Stimulated activated CD8-positive, alpha-beta memory T cell treated with anti-CD3 and anti-CD28 coated beads, Interleukin-15, amount 100 ng/mL, for 24 hours (primary cell): ENCODE data around the gene GPC5.

ENCODE experiments used
- DNase-seq: peaks from one replicate; pipeline ENCODE4 v3.0.0-alpha.2; 2020; ENCODE audit warnings: low read depth

The GPC5 gene

DNA sequence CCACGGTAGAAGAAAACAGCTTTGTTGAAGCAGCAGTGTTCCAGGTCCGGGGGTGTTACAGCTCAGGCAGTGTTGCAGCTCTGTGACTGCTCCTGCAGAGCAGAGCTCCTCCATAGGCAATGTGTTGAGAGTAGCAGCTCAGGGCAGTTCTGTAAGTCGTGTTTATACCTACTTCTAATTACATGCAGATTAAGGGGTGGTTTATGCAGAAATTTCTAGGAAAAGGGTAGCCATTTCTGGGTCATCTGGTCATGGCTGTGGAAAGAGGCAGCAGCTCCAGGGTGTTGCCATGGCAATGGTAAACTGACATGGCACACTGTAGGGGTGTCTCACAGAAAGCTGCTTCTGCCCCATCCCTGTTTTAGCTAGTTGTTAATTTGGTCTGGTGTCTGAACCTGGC, 316.4 kb downstream of the GPC5 start:
- no peak for DNase-seq

DNA sequence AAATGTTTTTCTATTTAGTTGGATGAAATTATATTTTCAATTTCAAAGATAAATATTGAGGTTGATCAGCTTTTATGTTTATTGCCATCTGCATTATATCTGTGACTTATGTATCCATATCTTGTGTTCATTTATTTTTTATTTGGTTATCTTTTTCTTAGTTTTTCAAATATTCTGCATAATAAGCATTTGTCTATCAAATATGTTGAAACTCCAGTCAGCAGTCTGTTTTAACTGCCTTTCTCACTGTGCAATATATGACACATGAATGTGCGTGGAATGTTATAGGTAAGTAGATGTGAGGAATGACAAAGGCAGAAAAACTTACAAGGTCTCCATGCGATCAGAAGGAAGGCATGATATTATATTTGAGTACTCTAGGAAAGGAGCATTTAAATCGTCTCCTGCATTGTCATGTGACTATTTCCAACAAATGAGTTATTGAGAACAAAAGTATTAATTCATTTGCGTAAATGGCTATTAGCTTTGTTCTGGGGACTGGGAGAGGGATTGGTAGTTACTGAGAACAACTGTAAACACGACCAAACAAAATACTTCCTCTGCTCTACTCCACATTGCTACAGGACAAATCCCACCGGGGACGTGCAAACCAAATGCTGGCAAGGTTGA, 318.1 kb downstream of the GPC5 start:
- no peak for DNase-seq

DNA sequence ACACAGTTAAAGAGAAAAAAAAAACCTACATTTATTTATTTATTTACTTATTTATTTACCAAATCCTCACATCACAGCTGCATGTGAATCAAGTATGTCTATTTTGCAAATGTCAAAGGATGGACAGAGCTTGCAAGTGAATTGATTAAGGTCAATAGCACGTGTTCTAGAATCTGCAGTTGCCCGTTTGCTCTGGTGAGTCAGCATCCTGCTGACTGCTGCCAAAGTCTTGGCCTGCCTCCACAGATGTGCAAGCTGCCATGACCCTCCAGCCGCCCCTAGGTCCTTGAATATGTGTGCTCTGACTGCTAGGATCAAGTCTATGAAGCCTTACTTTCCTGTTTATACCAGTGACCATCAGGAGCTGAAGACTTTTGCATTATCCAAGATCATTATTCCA, 320.6 kb downstream of the GPC5 start:
- DNase-seq, result no peak

DNA sequence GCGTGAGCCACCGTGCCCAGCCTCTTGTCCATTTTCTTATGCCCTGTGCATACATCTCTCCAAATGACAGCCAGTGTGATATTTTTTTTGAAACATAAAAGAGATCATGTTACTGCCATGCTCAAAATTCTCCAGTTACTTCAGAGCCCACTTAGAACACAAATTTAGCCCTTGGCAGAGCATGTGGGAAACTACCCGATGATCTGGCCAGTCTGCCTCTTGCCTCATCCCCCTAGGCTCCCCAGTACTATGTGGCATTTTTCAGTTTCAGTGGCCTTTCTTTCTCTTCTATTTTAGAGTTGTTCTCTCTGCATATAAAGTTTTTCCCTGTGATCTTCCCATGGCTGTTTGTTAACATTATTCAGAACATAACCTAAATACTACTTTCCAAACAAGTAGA, 323.0 kb downstream of the GPC5 start:
- DNase-seq, result no peak

DNA sequence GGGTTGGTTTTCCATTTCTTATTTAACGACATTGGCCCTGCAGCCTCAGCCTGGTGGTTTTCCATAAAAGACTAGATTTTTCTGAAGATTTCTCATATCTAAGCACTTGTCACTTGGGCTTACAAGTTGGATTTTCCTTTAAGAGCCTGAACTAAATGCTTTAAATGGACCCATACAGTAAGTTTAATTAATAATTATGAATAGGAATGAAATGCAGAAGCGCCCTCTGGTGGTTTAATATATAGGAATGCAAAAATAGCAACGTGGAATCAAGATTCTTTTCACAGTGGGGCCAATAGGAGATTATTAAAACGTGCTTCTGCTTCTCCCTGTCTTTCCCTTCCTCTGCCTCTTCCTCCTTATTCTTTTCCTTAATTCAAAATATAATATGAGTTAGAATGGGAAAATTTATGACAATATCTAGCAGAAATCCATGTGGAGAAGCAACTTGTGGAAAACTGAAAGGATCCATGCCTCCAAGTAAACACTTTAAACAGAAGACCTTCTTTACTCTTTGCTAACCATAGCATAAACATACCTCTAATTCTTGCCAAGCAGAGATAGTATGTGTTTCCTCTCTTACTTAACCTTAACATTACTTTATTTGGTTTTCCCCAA, 324.0 kb downstream of the GPC5 start:
- no peak for DNase-seq

DNA sequence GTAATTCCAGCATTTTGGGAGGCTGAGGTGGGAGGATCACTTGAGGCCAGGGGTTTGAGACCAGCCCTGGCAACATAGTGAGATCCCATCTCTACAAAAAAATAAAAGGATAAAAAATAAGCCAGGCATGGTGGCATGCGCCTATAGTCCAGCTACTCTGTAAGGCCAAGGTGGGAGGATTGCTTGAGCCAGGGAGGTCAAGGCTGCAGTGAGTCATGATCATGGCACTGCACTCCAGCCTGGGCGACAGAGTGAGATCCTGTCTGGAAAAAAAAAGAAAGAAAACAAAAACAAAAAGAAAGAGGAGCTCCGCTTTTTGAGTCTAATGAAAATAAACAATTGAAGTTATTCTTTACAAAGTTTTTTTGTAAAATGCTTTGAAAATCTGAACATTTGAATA, 326.2 kb downstream of the GPC5 start:
- no peak for DNase-seq

DNA sequence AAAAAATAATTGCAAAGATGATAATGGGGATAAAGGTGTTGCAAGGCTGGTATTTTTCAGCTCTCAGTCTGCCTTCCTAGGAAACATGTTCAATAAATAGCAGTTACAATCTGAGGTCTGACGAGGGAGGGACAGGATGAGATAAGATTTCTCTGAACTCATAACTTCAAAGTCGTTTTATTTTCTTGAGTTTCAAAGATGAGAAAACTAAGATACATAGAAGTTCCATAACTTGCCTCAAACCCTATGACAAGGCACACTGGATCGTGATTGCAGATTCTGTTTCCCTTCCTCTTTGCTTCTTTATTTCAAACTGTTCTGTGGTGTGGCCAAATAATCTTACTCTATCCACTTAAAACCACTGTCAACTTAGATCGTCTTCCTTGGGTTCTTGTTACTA, 327.2 kb downstream of the GPC5 start:
- no peak for DNase-seq

DNA sequence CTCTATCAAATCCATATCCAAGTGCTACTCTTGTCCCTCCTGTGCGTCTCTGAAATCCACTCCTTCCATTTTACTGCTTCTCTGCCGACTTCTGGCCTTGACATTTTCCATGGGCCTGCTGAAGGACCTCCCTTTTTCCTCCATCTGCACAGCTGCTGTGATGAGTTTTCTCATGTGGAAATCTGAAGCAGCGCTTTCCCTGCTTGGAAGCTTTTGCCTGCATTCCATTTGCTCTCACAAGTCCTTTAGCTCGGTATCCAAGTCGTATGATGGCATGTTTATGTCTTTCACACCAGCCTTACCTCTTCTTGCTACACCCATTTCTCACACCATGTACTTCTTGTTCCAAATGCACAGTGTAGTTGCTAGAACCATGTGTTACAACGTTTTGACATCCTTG, 328.2 kb downstream of the GPC5 start:
- DNase-seq, result no peak

DNA sequence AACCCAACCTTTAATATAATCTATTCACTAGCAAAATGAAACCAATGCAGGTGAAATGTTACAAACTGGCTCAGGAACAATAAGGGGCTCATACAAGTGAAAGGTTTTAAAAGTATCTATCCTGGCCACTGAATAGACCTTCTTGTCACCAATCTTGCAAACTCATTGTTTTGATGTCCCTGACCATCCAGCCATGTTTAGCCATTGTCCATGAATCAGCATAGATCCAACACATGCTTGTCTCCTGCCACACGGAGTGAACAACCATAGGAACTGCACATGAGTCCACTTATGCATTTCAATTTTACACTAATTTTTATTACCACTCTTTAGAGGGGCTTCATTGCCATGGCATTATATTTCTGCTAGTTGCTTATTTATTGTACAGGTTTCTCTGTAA, 331.4 kb downstream of the GPC5 start:
- no peak for DNase-seq

DNA sequence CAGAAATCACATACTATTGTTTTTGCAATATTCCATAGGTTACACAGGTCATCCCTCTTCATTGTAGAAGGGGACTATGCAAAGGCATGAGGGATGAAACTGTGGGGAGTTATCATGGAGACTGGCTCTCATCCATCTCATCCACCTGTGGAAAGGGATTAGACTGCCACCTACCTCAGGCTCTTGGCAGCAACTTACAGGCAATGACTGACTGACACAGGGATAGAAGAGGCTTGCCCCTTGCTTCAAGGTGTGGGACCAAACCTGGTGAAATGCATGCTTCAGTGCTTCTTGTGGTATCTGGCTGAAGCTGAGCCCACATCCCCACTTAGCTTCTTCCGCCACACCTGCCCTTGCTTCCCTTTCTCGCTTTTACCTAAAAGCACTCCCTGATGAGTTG, 341.3 kb downstream of the GPC5 start:
- DNase-seq, result no peak

DNA sequence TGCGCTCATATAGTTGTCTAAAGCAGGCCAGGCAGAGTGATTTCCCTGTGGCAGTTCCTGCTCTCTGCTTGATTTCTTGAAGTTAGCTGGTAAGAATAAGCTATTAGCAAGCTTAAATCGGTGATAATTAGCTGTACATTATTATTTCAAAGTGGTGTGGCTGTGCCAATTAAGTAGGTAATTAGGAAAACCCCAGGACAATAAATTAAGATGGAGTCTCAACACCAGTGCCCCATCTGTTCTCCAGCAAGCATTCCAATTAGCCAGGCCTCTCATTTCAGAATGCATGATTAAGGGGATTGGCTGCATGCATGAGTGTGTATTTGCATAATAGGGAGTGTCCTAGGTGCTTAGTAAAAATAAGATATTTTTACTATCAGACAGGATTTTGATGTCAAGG, 342.3 kb downstream of the GPC5 start:
- DNase-seq, result no peak

DNA sequence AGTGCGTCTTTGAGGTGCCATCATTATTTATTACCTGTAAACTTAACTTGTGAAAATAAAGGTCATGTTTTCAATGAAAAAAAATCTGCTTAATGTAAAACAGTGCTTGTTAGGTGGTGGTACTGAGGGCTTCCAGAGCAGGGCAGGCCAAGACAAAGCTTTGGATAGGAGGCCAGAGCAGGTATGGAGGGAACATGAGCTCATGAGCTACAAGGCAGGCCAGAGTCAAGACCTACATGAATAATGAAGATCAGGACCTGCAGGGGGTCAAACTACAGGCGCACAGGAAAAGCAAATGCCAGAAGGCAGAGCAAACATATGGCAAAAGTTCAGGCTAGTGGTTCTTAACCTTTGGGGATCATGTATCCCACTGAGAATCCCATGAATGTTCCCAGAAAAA, 343.5 kb downstream of the GPC5 start:
- DNase-seq, result no peak

DNA sequence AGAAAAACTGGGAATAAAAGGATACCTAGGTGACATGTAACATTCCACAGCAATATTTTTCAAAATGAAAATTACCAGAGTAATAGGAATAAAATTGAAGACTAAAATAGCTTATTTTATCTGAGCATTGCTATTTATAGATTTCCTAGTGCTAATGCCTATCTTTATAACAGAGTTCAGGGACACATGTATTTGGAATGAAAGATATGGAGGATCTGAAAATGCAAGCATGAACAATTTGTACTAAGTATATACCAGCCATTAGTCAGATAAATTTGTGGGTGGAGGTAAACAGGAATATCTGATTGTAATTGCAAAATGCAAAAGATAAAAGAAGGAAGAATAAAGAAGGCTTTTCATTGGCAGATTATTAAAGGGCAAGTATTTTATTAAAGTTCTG, 345.9 kb downstream of the GPC5 start:
- DNase-seq, result no peak

DNA sequence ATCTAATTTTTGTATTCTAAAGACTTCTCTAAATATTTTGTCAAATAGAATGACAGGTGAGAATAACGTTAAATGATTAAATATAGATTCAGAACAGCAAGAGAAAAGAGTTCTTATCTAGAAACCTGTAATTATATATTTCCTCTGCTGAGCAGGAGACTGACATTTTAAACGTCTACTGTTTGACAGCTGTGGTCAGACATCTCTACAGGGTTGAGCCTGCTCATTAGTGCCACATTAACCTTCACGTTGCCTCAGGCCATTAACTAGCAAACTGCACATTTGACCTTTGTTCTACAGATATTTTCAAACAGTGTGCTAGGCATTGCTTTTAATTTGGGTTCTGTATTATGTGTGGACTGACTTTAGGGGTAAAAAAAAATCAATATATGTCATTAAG, 347.5 kb downstream of the GPC5 start:
- no peak for DNase-seq

DNA sequence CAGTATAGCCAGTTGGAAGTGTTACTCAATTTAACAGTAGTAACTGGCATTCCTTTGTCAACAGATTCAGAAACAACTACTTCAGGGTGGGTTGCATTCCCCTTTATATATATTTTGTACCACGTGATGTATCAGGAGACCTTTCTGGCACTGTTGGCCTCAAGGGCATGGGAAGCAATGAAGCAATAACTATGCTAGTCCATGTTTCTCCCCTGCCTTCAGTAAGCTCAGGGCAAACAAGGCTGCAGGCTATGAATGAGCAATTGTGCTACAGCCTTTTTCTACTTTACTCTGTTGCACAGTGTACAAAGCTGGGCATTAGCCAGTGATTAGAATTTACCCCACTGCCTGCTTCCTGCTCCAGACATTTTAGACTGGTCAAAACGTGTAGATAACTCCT, 348.8 kb downstream of the GPC5 start:
- no peak for DNase-seq

DNA sequence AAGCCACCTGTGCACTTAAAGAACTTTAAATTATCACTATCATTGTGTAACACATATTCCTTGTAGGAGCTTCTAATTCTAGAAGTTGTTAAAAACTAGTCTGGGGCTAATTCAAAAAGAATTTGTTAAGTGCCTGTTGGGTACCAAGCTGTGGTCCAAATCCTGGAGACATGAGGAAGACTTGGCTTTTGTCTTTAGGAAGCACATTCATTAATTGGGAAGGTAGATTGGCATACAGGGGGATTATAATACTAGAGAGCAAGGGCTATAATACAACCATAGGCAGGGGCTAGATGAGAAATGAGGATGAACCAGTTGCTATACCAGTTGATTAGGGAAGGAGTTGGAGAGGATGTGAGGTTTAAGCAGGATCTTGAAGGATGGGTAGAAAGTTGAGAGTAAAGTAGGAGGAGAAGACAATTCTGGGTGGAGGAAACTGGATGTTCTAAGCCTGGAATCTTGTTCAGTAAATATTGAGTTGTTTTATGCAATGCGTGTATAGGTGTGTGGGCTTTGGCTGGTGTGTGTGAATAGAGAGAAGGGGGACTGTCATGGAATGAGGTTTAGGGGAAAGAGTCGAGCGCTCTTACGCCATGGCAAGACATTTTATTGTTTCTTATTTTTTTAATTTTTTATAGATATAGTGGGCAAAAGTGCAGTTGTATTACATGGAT, 350.1 kb downstream of the GPC5 start:
- no peak for DNase-seq

DNA sequence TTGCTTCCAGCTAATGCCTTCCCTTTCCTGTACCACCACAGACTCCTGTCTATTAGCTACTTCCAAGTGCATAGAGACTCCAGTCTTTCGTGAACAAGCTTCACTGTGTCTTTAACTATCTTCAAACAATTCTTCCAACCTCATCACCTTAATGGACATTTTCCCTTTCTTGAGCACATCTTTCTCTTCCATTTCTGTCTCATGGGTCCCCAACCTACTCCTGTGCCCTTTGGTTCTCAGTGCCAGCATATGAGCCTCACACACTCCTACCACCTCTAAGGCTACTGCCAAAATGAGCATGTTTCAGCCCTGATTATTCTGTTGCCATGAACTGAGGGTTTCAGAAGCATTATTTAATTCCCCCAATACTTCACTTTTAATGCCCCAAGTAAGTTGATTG, 360.3 kb downstream of the GPC5 start:
- no peak for DNase-seq

DNA sequence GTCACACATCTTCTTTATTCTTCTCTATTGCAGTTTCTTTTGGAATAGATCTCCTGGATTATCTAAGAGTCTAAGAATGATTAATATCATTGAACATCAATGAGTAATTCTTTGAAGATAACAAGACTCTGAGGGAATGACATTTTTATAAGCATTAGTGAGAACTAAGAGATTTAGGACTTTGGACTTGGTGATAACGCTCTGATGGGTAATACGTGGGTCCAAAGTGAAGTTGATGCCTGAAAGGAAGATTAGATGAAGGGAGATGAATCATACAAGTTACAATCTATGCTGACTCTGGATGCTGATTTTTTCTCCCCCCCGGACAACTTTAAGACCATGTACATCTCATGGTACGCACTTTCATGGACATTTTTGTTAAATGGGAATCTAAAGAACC, 364.5 kb downstream of the GPC5 start:
- DNase-seq, result no peak

DNA sequence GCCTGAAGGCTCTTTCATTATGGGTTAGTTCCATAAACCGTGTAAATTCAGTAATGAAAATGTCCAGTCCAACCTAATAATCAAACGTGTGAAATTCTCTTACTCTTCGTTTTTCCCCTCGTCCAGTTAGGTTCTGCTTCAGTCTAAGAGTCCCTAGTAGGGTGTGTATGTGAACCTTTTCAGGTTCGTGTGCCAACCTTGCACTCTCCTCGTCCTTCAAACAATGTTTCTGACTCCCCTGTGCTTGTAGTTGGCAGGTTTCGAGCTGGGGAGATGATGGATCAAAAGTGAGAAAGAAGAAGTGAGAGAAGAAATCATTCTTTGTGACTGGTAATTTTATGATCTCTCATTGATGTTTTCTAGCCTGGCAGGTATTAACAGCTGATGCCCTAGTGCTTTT, 366.1 kb downstream of the GPC5 start:
- no peak for DNase-seq

DNA sequence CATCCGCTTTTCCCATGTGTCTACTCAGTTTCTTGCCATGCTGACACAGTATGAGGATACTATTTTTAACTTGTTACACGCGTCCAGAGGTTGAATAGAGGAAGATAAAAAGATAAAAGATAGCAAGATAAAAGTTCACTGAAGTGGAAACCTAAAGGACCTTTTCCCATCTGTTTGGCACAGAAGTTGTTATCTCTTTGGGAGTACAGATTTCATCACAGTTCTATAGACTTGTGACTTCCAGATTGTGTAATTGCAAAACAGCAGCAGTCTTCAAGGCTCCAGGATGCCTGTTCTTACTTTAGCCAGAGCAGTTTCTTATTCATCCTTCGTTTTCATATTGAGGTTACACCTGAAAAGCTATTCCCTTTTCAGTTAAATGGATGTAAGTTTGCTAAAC, 369.2 kb downstream of the GPC5 start:
- DNase-seq, result no peak

DNA sequence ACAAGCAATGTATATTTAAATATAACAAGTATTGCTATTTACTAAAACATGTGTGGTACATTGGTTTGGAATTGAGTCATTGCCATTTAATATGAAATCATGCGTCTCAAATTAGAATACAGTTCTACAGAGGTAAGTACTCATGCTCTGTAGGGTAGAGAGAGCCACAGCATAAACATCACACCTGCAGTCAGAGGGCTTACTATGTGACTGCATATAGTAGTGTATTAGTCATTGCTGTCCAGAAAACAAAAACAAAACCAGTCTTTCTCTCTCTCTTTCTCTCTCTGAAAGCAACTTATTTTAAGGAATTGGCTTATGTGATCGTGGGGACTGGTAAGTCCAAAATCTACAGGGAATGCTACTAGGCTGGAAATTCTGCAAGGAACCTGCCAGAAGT, 370.3 kb downstream of the GPC5 start:
- no peak for DNase-seq

DNA sequence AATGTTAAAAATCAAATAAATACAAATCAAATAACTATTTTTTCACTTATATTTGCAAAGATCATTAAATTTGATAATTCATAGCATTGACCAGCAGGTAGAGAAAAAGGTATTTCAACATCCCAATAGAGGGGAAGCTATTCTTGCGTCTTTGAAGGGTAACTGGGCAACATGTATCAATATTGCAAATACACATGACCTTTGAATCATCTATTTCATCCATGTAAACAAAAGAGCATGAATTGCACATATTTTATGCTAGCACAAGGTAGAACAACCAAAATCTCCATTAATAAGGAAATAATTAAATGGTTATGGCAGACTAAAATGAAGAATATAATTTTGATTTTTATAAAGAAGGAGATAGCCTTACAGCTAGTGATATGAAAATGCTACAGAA, 372.8 kb downstream of the GPC5 start:
- no peak for DNase-seq

DNA sequence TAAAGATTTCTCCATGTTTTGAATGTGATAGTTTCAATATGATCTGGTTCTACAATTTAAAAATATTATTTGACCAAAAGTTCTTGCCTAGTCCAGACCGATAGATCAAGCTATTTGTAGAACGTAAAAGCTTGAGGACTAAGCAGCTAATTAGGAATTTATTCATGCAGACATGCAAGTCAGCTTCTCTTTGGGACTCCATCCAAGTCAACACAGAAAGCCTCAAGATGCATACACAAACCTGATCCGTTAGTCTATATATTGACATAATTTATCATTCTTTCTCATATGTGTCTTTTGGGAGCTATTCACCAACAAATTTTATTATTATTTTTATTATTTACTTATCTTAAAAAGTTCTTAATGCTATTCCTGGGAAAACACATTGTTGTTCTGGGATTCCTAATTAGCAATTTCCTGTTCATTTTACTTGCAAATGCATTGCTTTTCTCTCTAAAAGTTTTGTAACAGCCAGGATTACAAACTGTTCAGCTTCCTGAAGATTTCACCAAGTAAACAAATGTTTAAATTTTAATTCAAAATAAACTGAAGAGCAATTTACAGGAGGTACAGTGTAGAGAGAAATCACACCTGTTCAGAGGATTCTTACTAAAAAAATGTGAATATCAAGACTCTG, 375.3 kb downstream of the GPC5 start:
- DNase-seq, result no peak

DNA sequence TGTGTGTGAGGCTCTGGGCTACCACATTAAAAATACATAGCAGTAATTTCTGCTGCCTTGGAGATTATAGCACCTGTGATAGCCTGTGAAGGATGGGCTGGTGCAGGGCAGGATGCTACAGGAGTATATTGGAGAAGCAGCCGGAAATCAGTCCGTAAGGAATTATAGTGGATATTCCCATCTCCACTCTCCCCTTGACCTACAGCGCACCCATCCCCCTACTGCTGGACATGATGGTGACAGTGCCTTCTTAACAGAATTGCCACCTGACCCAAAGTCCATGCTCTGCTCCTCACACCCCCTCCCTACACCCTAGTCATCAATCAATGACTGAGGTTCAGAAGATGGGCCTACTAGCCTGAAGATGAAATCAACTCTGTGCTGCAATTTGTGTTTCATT, 376.0 kb downstream of the GPC5 start:
- DNase-seq, result no peak
